Measurements from ENCODE around the gene SOX4. TPM values are rescaled to one million over a fixed set of nuclear protein-coding genes. Genes with fewer than 3 reads are reported as not detected.
A peak's percentile ranks its signal among the peaks of the same experiment; 100 is the strongest.

Gene SOX4
- total RNA-seq, 3 donors from 2014 or later: 14.9 to 54.5 (median 26.5) TPM

- Histone ChIP-seq H3K9me3 (no peaks in the 10 kb centered on the region), H3K4me1 (ENCODE audit: low read depth) (peaks cover 10% of the 10 kb centered on the region), H3K4me3 (no peak overlapping the region), H3K36me3 (ENCODE audit: low read depth) (no peaks in the 10 kb centered on the region)
- DNase-seq (peak in 1 of 3 donors; percentile 20), ATAC-seq (no peak)
- TF ChIP-seq CTCF (IDR thresholded peaks at IDR 0.05): no peak
- intact Hi-C loops (cut with DNase I, micrococcal nuclease): loop anchor here in 1 of 2 donors (10.0 kb wide), 1 partner anchor 337 kb away; no protein-coding TSS in a partner anchor
Measured at GRCh38 chr6:21597801-21598673, 4.5 kb downstream of the SOX4 start.

GRCh38 chr6:21598674-21599023, 5.1 kb downstream of the SOX4 start:
- Histone ChIP-seq H3K9me3 (no peaks in the 10 kb centered on the region), H3K36me3 (ENCODE audit: low read depth) (no peaks in the 10 kb centered on the region), H3K4me3 (no peak overlapping the region), H3K4me1 (ENCODE audit: low read depth) (peaks cover 6% of the 10 kb centered on the region)
- no peak for ATAC-seq
- no peak for TF ChIP-seq CTCF (IDR thresholded peaks at IDR 0.05)
- intact Hi-C loops (cut with DNase I, micrococcal nuclease): loop anchor here in 1 of 2 donors (10.0 kb wide), 1 partner anchor 336 kb away; no protein-coding TSS in a partner anchor
- peak in 1 of 3 donors; percentile 13 for DNase-seq

- DNase-seq: no peak
- no peak for ATAC-seq
- no peaks in the 10 kb centered on the region for H3K36me3 ChIP-seq (ENCODE audit: low read depth)
- H3K4me1 ChIP-seq (ENCODE audit: low read depth): peaks cover 6% of the 10 kb centered on the region
- intact Hi-C loops (cut with DNase I, micrococcal nuclease): loop anchor here in 1 of 2 donors (10.0 kb wide), 1 partner anchor 336 kb away; no protein-coding TSS in a partner anchor
- no peaks in the 10 kb centered on the region for H3K9me3 ChIP-seq
- TF ChIP-seq CTCF (IDR thresholded peaks at IDR 0.05): no peak
- H3K4me3 ChIP-seq: no peak overlapping the region
Measured at GRCh38 chr6:21599051-21599696, 5.6 kb downstream of the SOX4 start.

GRCh38 chr6:21601339-21601923, 7.9 kb downstream of the SOX4 start:
- DNase-seq (no peak), ATAC-seq (no peak)
- H3K4me1 ChIP-seq (ENCODE audit: low read depth): peaks cover 6% of the 10 kb centered on the region
- H3K4me3 ChIP-seq: no peak overlapping the region
- TF ChIP-seq CTCF (IDR thresholded peaks at IDR 0.05): no peak
- H3K36me3 ChIP-seq (ENCODE audit: low read depth): no peaks in the 10 kb centered on the region
- intact Hi-C loops (cut with DNase I, micrococcal nuclease): no loop called here
- no peaks in the 10 kb centered on the region for H3K9me3 ChIP-seq

GRCh38 chr6:21601932-21602390, 8.4 kb downstream of the SOX4 start:
- no peak for TF ChIP-seq CTCF (IDR thresholded peaks at IDR 0.05)
- Histone ChIP-seq H3K4me3 (no peak overlapping the region), H3K4me1 (ENCODE audit: low read depth) (peaks cover 6% of the 10 kb centered on the region), H3K9me3 (no peaks in the 10 kb centered on the region), H3K36me3 (ENCODE audit: low read depth) (no peaks in the 10 kb centered on the region)
- ATAC-seq (no peak), DNase-seq (no peak)
- intact Hi-C loops (cut with DNase I, micrococcal nuclease): no loop called here

Measured in mucosa of descending colon (tissue), 3 donors.